ENCODE results near the gene TULP4.
"Not testable (repeated sequence)": the region's sequence is repeated elsewhere in the genome, so short reads cannot be mapped to it uniquely, and the experiment has no call there.

Gene TULP4

DNA sequence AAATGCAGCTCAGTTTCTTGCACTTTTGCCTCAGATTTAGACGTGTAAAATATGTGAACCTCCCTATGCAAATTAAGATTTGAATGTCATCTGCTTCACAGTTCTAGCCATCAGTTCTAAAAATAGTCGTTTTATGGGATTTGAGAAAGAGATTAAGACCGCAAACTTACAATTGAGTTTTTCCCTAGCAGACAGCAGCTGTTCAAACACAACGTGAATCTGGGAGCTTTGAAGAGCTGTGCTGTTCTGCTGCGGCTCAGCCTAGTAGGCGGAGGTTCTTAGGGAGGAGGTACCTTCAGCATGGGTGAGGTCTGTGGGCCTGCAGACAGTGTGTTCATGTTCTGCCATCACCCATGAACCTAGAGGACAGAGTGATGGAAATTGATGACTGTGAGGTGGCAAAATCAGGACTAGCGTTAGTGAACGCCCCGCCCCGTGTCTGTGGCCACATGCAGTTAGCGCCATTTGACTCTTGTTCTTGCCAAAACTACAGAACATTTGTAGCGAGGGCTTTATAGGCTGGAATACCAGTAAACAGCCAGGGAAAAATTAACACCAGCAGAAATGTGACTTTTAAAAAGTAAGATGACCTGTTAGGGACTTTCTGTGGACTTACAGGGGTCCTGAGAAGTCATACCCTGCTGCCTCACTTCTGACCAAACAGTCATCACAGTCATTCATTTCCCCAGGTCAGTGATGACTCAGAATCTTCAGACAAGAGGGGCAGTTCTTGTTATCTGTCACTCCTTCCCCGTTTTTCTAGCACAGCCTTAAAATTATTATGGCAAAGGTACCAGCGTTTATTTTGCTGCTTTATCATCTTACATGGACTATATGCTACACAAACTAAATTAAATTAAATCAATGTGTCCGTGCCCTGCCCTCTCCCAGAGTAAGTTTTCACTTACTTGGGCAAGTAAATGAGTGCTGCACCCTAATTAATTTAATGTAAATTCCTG, 163.4 kb downstream of the TULP4 start:
- no peak for DNase-seq

GRCh38 chr6:158476389-158476788, 164.1 kb downstream of the TULP4 start:
- no peak for DNase-seq

DNA sequence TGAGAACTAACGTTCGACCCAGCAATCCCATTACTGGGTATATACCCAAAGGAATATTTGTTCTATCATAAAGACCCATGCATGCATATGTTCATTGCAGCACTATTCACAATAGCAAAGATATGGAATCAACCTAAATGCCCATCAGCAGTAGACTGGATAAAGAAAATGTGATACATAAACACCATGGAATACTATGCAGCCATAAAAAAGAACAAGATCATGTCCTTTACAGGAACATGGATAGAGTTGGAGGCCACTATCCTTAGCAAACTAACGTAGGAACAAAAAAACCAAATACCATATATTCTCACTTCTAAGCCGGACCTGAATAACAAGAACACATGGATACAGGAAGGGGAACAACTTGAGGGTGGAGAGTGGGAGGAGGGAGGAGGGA, 165.5 kb downstream of the TULP4 start:
- not testable (repeated sequence) for DNase-seq

DNA sequence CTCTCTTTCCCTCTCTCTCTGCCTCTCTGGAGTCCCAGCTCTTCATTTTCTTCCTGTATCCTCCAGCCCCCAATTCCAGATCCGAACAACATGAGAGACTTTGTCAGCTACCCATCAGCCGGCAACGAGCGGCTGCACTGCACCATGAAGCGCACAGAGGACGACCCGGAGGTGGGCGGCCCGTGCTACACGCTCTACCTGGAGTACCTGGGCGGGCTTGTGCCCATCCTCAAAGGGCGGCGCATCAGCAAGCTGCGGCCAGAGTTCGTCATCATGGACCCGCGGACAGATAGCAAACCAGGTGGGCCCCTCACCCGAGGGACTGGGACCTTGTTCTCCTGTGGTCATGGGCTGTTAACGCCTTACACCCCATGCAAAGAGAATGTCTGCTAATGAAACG, 168.7 kb downstream of the TULP4 start:
- no peak for DNase-seq

- no peak for DNase-seq
These were observed 169.6 kb downstream of the TULP4 start for GRCh38 chr6:158481690-158482473.

- DNase-seq: no peak
These were observed 173.2 kb downstream of the TULP4 start for GRCh38 chr6:158485431-158485830.

DNA sequence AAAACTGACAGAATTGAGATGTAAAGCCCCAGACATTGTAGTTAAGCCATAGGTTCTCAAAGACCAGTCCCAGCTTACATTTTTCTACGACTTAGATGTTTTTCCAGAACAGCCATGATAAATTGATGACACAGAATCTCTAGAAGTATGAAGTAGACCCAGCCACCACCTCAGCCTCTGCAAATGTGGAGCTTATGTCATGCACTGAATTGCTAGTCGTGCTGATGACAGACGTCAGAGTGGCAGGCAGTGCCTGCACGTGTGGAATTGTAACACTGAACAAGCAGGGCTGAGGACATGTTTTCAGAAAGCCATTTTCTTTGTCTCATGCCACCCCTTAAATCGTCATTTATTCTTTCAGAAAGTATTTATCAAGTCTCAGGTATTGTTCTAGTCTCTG, 175.2 kb downstream of the TULP4 start:
- DNase-seq: no peak

- DNase-seq: peak in 1 of 2 experiments; percentile 28
These were observed 175.8 kb downstream of the TULP4 start for GRCh38 chr6:158488065-158488464.

- DNase-seq: no peak
These were observed 177.2 kb downstream of the TULP4 start for GRCh38 chr6:158489441-158489840.

GRCh38 chr6:158492881-158493280, 180.6 kb downstream of the TULP4 start:
- no peak for DNase-seq

- DNase-seq: no peak
These were observed 184.4 kb downstream of the TULP4 start for GRCh38 chr6:158496700-158497099.

DNA sequence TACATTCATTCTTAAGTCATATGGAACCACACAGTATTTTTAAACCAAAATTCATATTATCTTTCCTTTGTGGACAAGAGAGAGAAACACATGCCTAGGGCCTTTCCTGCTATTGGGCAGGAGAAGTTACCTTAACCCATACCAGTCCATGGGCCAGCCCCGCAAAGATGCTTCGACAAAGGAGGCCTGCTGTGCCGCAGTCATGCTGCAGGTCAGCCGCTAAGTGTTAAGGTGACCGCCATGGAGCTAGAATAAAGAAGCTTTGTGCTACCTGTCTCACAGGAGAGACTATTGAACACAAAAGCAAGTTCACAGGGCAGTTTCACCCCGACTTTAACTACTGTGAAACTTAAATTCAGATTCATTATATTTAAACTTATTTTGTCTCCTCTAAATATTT, 185.4 kb downstream of the TULP4 start:
- no peak for DNase-seq

DNA sequence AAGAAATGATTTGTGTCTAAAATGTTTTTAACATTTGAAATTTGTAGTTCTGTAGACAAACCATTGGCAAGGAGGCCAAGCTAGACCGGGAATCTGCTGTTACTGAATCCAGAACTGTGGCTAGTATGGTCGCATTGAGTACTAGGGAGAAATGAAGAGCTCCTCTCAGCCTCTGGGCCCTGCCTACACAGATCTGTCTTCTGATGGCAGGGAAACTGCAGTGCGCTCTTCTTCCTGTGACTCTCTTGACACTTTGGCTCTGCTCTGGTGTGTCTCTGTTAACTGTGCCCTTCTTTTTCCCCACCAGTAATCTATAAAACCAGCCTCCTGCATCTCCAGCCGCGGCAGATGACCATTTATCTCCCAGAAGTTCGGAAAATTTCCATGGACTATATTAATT, 186.1 kb downstream of the TULP4 start:
- DNase-seq: no peak

GRCh38 chr6:158499601-158500000, 187.3 kb downstream of the TULP4 start:
- DNase-seq: no peak

DNA sequence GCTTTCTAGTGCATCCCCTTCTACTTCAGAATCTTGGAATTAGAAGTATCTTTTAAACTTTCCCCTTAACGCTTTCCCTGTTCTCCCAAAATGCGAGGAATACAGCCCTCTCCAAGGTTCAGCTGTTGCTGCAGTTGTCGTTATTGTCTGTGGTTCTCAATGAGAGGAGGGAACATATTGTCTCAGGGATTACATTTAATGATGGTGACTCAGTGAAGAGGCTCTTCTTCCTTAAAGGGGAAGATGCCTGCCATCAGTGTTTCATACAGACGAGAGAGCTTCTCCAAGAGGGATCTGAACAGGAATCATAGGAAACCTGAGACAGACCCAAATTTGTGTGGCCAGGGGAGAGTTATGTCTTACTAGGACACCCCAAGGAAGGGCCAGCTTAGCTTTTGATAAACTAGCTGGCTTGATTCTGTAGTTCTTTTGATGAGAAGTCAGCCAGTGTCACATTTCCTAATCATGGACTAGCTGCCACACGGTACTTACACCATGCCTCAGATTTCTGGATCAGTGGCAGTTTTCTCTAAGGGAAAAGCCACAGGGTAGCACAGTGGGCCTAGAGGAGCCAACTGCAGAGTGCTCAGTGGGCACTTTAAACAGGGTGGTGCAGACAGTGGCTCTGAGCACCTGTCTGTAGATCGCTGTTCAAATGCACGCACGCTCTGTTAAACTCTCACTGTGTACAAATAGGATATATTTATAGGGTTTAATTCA, 187.9 kb downstream of the TULP4 start:
- no peak for DNase-seq

DNA sequence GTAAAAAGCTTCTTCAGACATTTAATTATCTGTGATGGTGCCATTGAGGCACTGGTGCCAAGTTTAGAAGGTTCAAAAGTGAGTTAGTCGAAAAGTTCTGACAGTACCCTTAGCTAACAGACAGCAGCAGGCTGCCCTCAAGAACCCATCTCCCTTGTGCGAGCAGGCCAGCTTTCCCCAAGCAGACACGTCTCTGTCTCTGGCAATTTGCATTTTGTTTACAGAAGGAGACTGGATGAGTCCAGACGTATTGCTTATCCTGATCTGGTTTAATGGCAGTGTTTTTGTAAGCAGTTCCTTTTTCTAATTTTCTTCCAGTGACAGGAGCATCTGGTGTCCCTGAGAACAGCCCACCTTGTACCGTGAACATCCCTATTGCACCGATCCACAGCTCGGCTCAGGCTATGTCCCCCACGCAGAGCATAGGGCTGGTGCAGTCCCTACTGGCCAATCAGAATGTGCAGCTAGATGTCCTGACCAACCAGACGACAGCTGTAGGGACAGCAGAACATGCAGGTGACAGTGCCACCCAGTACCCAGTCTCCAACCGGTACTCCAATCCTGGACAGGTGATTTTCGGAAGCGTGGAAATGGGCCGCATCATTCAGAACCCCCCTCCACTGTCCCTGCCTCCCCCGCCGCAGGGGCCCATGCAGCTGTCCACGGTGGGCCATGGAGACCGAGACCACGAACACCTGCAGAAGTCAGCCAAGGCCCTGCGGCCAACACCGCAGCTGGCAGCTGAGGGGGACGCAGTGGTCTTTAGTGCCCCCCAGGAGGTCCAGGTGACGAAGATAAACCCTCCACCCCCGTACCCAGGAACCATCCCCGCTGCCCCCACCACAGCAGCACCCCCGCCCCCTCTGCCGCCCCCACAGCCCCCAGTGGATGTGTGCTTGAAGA, 189.3 kb downstream of the TULP4 start:
- no peak for DNase-seq

GRCh38 chr6:158502263-158502950, 190.1 kb downstream of the TULP4 start:
- DNase-seq: no peak

GRCh38 chr6:158503222-158503621, 191.0 kb downstream of the TULP4 start:
- DNase-seq: no peak

DNA sequence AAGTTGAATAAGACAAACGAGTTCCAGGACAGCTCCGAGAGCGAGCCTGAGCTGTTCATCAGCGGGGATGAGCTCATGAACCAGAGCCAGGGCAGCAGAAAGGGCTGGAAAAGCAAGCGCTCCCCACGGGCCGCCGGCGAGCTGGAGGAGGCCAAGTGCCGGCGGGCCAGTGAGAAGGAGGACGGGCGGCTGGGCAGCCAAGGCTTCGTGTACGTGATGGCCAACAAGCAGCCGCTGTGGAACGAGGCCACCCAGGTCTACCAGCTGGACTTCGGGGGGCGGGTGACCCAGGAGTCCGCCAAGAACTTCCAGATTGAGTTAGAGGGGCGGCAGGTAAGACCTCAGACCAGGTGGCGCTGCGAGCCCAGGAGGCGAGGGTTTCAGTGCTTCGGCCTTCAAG, 191.6 kb downstream of the TULP4 start:
- no peak for DNase-seq

GRCh38 chr6:158505194-158505593, 192.9 kb downstream of the TULP4 start:
- no peak for DNase-seq

- no peak for DNase-seq
These were observed 194.3 kb downstream of the TULP4 start for GRCh38 chr6:158506601-158507000.

- DNase-seq: no peak
These were observed 194.9 kb downstream of the TULP4 start for GRCh38 chr6:158507174-158507573.

All from SW 1271 (cell line).